HT-29 (cell line): Measurements from ENCODE around the gene CEACAM8. TPM values are rescaled to one million over a fixed set of nuclear protein-coding genes. Genes with fewer than 3 reads are reported as not detected.
"Not testable (repeated sequence)": the region's sequence is repeated elsewhere in the genome, so short reads cannot be mapped to it uniquely, and the experiment has no call there.

Experiments
- DNase-seq: peaks from one replicate; pipeline ENCODE4 v3.0.0-alpha.2; 2015; ENCODE audit warnings: low spot score
- total RNA-seq: library from RNA; depleted of rRNA; stranded (reverse); fragments of >200 nt; shearing (Covaris generic); gene quantifications from 2 replicates; pipeline ENCODE4 v1.2.3, GENCODE V29; 2014; rRNA removed

The CEACAM8 gene
- total RNA-seq, 1 experiment from 2014 or later = not detected

- no peak for DNase-seq
These were observed 50.6 kb downstream of the CEACAM8 start for GRCh38 chr19:42544146-42544545.

- peak; percentile 19 for DNase-seq
These were observed 51.9 kb downstream of the CEACAM8 start for GRCh38 chr19:42542791-42543190.

- DNase-seq = peak; percentile 17
These were observed 54.6 kb downstream of the CEACAM8 start for GRCh38 chr19:42540071-42540553.

GRCh38 chr19:42538841-42539709 lies 55.6 kb downstream of the CEACAM8 start:
- no peak for DNase-seq

DNA sequence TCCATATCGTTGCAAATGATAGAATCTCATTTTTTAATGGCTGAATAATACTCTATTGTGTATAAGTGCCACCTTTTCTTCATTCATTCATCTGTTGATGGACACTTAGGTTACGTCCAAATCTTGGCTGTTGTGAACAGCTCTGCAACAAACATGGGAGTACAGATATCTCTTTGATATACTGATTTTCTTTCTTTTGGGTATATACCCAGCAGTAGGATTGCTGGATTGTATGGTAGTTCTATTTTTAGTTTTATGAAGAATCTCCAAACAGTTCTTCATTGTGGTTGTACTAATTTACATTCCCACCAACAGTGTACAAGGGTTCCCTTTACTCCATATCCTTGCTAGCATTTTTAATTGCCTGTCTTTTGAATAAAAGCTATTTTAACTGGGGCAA lies 59.4 kb downstream of the CEACAM8 start:
- not testable (repeated sequence) for DNase-seq

GRCh38 chr19:42534391-42534790 lies 60.3 kb downstream of the CEACAM8 start:
- DNase-seq = no peak

DNA sequence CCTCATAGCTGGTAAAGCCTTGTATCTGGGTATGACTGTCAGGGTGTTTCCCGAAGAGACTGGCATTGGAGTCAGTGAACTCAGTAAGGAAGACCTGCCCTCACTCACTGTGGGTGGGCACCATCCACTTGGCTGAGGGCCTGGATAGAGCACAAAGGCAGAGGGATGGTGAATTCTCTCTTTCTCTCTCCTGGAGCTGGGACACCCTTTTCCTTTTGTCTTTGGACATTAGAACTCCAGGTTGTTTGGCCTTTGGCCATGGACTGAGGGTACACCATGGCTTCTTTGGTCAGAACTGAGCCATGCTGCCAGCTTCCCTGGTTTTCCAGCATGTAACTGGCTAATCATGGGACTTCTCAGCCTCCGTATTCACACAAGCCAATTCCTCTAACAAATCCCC lies 61.8 kb downstream of the CEACAM8 start:
- no peak for DNase-seq

DNA sequence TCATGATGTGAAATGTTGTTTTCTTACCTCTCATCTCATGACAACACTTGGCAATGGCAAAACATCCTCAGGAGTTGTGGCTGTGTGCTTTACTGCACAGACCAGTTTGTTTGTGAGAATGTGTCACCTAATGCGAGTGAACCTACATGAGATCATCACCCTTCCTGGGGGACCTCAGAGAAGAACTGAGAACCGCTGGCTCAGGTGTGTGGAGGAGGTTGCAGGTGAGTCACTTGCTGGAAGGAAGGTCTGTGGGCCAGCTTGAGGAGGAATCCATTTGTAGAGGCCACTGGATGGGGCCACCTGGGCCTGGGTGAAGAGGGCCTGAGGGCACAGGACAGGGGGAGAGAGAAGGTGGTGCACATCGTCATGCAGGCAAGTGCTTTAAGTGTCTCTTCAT lies 63.4 kb downstream of the CEACAM8 start:
- peak; percentile 29 for DNase-seq

Other genes starting within 250 kb of the CEACAM8 start
- gene CNFN, start 204.6 kb downstream of the CEACAM8 start, total RNA-seq = 4.3 and 6.6 TPM in 2 replicates
- 88.7 and 91.3 TPM in 2 replicates for gene LIPE, start 167.5 kb downstream of the CEACAM8 start, total RNA-seq
- 0.61 TPM in 1 of 2 replicates, not detected in the other for gene CXCL17, start 152.0 kb downstream of the CEACAM8 start, total RNA-seq
- gene CEACAM1, start 66.4 kb downstream of the CEACAM8 start, total RNA-seq = 29.4 and 39.6 TPM in 2 replicates
- gene PSG3, start 145.6 kb upstream of the CEACAM8 start, total RNA-seq = not detected in 2 replicates
- gene PSG8, start 170.8 kb upstream of the CEACAM8 start, total RNA-seq = not detected in 2 replicates